Stimulated activated CD8-positive, alpha-beta memory T cell treated with anti-CD3 and anti-CD28 coated beads, Interleukin-4, amount 100 ng/mL, for 1 hour (primary cell): ENCODE results near the gene GALP.
"Not testable (repeated sequence)": the region's sequence is repeated elsewhere in the genome, so short reads cannot be mapped to it uniquely, and the experiment has no call there.

ENCODE experiments used
- DNase-seq, 2 donors: peaks; one replicate each; pipeline ENCODE4 v3.0.0-alpha.2; 2020; ENCODE audit warnings: low read depth in 2 of 2, low spot score in 1 of 2

Gene GALP

GRCh38 chr19:56177564-56178243 lies 1.9 kb downstream of the GALP start:
- DNase-seq: no peak

DNA sequence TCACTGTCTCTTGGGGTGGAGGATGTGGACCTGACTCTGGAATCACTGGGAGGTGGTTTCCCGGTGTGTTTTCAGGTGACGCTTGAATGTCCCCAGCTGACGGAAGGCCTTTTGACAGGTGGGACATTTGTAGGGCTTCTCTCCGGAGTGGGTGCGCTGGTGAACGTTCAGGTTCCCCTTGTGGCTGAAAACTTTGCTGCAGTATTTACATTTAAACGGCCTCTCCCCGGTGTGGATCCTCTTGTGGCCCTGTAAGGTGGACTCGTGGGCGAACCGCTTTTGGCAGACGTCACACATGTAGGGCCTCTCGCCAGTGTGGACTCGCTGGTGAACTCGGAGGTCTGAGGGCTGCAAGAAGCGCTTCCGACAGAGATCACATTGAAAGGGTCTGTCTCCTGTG lies 14.0 kb downstream of the GALP start:
- no peak for DNase-seq

DNA sequence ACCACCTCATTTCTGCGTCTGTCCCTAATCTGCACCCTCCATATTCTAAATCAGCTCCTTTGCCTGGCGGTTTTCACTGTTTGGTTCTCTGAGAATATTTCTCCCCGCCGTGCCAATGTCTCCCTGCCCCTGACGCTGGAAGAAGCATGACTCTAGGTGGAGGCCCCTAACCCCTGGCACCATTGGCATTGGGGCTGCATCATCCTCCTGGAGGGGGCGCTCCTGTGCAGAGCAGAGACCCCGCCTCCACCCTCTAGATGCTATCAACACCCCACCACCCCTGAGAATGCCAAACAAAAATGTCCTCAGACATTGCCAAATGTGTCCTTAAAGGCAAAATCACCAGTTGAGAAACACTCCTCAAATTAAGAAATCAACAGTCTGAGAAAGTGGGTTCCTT lies 15.3 kb downstream of the GALP start:
- no peak for DNase-seq

DNA sequence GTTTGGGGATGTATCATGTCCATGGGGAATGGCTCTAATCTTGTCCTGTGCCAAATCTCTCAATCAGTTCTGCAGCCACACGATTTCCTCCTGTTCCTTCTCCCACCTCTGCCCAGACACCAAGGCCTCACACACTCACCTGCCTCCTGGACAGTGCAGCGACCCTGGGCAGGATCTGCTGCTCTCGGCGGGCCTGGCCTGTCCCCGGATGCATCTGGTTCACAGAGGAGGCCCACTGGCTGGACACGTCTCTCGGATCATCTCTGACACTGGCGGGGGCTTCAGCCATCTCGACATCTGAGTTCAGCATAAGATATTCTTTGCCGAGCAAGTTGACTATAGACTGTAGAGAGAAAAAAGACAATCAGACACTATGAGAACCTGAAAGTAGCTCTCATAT lies 15.9 kb downstream of the GALP start:
- DNase-seq: no peak

GRCh38 chr19:56193981-56194640 lies 18.3 kb downstream of the GALP start:
- DNase-seq: no peak

DNA sequence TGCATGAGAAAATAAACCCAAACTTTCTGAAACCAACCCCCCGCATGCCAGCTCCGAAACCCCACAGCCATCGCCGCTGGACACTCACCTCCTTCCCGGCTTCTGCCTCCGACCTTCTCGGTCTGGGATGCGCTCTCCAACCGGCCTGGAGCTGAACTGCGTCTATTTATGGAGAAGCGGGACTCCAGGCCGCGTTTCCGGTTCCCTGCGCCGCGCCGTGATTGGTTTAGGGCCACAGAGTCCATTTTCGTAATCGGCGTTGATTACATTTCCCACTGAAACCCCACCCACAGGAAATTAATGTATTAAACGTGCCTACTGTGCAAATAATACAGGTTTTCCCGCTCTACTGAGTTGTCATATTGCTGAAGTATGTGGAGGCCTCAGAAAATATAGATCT lies 21.8 kb downstream of the GALP start, which contains the start of gene ZSCAN5B:
Gene ZSCAN5B (minus strand): TSS at position 138 of the 400 bp plus-strand sequence. CDS start 4,731 bp downstream, outside the sequence.
- not testable (repeated sequence) for DNase-seq

GRCh38 chr19:56199687-56200086 lies 23.9 kb downstream of the GALP start:
- no peak for DNase-seq

- no peak for DNase-seq
Observed at GRCh38 chr19:56201973-56202372, 26.2 kb downstream of the GALP start, which contains the start of gene ZSCAN5C. ZSCAN5C (plus strand) TSS chr19:56202273; CDS start chr19:56205914, 3,641 bp downstream.

DNA sequence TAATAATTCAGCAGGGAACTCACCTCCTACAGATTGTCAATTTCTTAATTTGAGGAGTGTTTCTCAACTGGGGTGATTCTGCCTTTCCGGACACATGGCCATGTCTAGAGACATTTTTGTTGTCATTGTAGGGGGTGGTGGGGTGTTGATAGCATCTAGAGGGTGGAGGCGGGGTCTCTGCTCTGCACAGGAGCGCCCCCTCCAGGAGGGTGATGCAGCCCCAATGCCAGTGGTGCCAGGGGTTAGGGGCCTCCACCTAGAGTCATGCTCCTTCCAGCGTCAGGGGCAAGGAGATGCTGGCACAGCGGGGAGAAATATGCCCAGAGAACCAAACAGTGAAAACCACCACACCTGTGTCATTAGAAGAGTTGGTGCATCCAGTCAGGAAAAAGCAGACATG lies 31.8 kb downstream of the GALP start:
- not testable (repeated sequence) for DNase-seq

- no peak for DNase-seq
Observed at GRCh38 chr19:56209091-56209490, 33.3 kb downstream of the GALP start.

DNA sequence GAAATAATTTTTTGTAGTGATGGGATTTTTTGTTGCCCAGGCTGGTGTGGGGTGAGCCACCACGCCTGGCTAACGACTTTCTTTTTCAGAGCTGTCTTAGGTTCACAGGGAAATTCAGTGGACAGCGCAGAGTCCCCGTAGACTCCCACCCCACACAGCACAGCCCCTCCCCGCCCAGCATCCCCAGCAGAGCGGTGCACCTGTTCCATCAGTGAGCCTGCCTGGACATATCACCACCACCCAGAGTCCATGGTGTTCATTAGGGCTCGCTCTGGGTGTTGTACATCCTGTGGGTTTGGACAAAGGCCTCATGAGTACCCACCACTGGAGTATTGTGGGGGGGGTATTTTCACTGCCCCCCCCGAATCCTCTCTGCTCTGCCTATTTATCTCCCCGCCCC lies 34.2 kb downstream of the GALP start:
- DNase-seq: not testable (repeated sequence)

GRCh38 chr19:56211718-56212117 lies 35.9 kb downstream of the GALP start:
- DNase-seq: no peak

DNA sequence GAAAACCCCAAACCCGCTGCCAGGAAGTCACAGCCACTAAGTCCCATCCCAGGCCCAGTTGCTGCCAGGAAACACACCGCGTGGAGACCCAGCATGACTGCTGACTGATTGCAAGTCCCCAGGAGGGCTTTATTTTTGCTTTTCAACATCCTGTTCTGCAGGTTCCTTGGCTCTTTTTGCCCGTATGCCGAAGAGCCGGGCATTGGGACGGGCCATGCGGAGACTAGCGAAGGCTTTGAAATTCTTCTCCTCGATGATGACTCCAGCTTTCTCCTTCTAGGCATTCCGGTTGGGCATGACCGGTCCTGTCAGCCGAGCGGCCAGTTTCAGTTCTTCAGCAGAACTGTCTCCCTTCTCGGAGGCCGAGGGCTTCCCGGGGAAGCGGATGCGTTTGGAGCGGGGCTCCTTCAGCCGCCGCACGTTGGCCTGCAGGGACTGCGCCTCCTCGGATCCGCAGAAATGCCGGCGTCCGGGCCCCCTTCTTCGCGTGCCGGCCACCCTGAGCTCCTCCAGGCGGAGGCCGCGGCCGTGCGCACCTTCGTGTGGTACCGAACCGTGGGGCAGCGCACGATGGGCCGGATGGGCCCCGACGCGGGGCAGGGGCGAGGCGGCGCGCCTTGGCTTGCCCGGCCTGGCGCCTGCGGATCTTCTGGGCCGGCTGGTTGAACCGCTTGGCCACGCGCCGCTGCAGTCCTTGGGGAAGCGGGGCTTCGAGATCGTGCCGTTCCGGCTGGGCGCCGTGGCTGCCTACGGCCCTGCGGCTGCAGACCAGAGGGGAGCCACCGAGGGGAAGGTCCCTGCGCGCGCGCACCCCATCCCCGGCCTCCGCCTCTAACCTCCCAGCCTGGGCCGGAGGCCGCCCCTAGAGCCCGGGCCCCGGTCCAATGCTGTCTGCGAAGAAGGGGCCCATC lies 41.5 kb downstream of the GALP start:
- no peak for DNase-seq

GRCh38 chr19:56218961-56219360 lies 43.2 kb downstream of the GALP start:
- DNase-seq: no peak

DNA sequence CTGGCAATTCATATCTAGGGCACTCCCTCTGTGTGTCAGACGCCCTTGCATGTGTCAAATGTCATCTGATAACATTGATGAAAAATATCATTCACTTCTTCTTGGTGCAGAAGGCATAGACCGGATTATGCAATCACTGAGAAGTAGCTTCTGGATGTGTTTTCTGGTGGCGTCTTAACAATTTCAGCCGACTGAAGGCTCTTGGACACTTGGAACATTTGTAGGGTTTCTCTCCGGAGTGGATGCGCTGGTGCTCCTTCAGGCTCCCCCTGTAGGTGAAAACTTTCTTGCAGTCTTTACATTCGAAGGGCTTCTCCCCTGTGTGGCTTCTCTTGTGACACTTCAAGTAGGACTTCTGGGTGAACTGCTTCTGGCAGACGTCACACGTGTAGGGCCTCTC lies 45.6 kb downstream of the GALP start:
- not testable (repeated sequence) for DNase-seq

DNA sequence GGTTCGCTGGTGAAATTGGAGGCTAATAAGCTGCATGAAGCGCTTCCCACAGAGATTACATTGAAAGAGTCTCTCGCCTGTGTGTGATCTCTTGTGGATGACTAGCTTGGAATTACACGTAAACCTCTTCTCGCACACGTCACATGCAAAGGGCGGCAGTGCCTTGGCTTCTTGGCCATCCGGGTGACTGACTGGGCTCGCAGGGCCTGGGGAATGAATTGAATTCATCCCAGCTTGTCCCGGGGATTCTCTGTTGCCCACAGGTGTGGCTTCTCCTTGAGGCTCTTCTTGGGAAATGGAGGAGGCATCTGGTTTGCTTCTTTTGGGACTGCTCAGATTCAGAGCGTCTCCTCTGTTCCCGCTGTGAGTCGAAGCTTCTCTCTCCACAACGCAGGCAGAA lies 46.0 kb downstream of the GALP start:
- no peak for DNase-seq

DNA sequence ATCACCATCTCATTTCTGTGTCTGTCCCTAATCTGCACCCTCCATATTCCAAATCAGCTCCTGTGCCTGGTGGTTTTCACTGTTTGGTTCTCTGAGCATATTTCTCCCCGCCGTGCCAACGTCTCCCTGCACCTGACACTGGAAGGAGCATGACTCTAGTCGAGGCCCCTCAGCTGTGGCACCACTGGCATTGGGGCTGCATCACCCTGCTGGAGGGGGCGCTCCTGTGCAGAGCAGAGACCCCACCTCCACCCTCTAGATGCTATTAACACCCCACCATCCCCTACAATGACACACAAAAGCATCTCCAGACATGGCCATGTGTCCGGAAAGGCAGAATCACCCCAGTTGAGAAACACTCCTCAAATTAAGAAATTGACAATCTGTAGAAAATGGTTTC lies 47.1 kb downstream of the GALP start:
- DNase-seq: no peak

GRCh38 chr19:56223481-56223880 lies 47.7 kb downstream of the GALP start:
- DNase-seq: no peak
